HL-60 (cell line): Measurements from ENCODE around the gene ERBB4.

Experiments used
- DNase-seq, 2 experiments: peaks; one replicate each; pipeline ENCODE4 v3.0.0-alpha.2; 2010 to 2020; ENCODE audit warnings: low read depth in 1 of 2, low spot score in 1 of 2
- H3K27ac ChIP-seq: fragments of 250-450 bp; sonication (Bioruptor Pico); replicated peaks from 2 replicates; pipeline ENCODE4 v1.5.1; 2020; ENCODE audit warnings: mild to moderate bottlenecking, moderate library complexity
- H3K27me3 ChIP-seq: fragments of 250-450 bp; sonication (Bioruptor Pico); 2 replicates; pipeline ENCODE4 v1.5.1; 2021; ENCODE audit warnings: mild to moderate bottlenecking, moderate library complexity; ENCODE audit not compliant: insufficient read depth, poor library complexity, severe bottlenecking
- H3K4me3 ChIP-seq: replicated peaks from 2 replicates; pipeline ENCODE4 v1.5.1; 2011; ENCODE audit warnings: mild to moderate bottlenecking, control low read depth, low read length; ENCODE audit not compliant: insufficient read depth
- GABPA ChIP-seq: IDR thresholded peaks from 2 replicates; pipeline ENCODE4 v1.6.1; 2012; ENCODE audit warnings: low read depth
- POLR2AphosphoS5 ChIP-seq: IDR thresholded peaks from 2 replicates; pipeline ENCODE4 v1.6.1; 2012; ENCODE audit warnings: low read depth
- SPI1 ChIP-seq: IDR thresholded peaks from 2 replicates; pipeline ENCODE4 v1.6.1; 2012; ENCODE audit warnings: low read depth, mild to moderate bottlenecking, borderline replicate concordance
- TF ChIP-seq, protein P1 (sequence below): IDR thresholded peaks from one replicate; pipeline ENCODE4 v1.5.1; 2011; ENCODE audit warnings: low read length, control low read depth, inconsistent platforms; ENCODE audit not compliant: insufficient read depth
- TF ChIP-seq, protein P2 (sequence below): IDR thresholded peaks from 2 replicates; pipeline ENCODE4 v1.6.1; 2012; ENCODE audit warnings: low read depth; ENCODE audit not compliant: insufficient replicate concordance

Gene ERBB4

DNA sequence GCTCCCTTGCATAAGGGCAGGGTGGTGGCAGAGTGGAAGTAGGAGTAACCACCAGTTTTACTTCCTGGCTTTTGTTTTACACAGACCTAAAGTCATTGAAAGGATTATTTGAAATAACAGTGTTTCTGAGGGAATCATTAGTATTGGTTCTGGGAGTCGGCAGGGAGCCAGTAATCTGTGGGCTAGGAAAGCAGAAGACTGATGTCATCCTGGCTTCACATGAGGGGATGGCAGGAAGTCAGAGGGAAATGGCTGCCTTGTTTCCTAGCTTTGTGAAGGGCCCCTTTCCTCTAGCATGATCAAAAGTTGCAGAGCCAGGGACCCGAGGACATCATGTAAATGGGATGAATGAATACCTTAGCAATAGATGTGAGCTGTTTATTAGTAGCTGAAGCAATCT, 1189.6 kb downstream of the ERBB4 start:
- no peak for TF ChIP-seq POLR2AphosphoS5
- TF ChIP-seq SPI1 = no peak
- no peak for TF ChIP-seq GABPA
- TF ChIP-seq, protein P1, sequence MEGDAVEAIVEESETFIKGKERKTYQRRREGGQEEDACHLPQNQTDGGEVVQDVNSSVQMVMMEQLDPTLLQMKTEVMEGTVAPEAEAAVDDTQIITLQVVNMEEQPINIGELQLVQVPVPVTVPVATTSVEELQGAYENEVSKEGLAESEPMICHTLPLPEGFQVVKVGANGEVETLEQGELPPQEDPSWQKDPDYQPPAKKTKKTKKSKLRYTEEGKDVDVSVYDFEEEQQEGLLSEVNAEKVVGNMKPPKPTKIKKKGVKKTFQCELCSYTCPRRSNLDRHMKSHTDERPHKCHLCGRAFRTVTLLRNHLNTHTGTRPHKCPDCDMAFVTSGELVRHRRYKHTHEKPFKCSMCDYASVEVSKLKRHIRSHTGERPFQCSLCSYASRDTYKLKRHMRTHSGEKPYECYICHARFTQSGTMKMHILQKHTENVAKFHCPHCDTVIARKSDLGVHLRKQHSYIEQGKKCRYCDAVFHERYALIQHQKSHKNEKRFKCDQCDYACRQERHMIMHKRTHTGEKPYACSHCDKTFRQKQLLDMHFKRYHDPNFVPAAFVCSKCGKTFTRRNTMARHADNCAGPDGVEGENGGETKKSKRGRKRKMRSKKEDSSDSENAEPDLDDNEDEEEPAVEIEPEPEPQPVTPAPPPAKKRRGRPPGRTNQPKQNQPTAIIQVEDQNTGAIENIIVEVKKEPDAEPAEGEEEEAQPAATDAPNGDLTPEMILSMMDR = no peak
- TF ChIP-seq, protein P2, sequence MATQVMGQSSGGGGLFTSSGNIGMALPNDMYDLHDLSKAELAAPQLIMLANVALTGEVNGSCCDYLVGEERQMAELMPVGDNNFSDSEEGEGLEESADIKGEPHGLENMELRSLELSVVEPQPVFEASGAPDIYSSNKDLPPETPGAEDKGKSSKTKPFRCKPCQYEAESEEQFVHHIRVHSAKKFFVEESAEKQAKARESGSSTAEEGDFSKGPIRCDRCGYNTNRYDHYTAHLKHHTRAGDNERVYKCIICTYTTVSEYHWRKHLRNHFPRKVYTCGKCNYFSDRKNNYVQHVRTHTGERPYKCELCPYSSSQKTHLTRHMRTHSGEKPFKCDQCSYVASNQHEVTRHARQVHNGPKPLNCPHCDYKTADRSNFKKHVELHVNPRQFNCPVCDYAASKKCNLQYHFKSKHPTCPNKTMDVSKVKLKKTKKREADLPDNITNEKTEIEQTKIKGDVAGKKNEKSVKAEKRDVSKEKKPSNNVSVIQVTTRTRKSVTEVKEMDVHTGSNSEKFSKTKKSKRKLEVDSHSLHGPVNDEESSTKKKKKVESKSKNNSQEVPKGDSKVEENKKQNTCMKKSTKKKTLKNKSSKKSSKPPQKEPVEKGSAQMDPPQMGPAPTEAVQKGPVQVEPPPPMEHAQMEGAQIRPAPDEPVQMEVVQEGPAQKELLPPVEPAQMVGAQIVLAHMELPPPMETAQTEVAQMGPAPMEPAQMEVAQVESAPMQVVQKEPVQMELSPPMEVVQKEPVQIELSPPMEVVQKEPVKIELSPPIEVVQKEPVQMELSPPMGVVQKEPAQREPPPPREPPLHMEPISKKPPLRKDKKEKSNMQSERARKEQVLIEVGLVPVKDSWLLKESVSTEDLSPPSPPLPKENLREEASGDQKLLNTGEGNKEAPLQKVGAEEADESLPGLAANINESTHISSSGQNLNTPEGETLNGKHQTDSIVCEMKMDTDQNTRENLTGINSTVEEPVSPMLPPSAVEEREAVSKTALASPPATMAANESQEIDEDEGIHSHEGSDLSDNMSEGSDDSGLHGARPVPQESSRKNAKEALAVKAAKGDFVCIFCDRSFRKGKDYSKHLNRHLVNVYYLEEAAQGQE = no peak
- no peak overlapping the region for H3K4me3 ChIP-seq
- H3K27ac ChIP-seq = no peak overlapping the region
- H3K27me3 ChIP-seq = no peaks in the 10 kb centered on the region
- DNase-seq = no peak

DNA sequence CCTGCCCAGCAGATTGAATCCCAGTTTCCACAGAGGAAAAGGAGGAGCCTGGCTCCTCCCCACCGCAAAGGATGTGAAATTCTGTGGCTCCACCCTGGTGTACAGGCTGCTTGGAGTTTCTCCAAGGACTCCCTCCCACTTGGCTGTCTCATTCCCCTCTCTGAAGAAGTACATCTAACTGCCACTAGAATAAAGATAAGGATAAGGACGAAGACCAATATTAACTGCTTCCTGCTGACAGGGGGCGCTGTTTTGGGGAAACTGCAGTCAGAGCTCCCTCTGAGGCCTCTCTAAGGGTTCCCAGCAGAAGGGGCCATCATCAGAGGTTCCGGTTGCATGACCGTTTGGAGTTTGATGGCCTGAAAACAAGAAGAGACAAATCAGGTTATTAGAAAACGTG, 1191.3 kb downstream of the ERBB4 start:
- Histone ChIP-seq H3K27ac (no peak overlapping the region), H3K27me3 (no peaks in the 10 kb centered on the region), H3K4me3 (no peak overlapping the region)
- DNase-seq = no peak
- no peak for TF ChIP-seq GABPA
- no peak for TF ChIP-seq POLR2AphosphoS5
- TF ChIP-seq SPI1 = no peak
- TF ChIP-seq, protein P2 = no peak
- TF ChIP-seq, protein P1 = no peak

DNA sequence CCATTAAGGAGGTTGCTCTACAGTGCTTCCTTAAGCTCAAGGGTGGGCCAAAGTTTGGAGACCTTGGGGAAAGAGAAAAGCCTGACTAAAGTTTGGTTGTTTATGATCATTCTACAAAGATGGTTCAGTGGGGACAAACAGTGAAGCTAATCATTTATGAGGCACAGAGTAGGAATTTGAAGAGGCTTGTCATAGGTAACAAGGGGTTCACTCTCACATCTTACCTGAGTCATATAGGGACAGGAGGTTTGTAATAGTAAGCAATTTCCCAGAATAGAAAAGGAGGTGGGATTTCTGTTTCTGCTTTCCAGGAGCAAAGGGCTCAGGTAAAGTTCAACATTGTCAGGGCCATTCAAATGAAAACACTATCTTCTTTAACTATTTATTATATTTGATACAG, 1194.3 kb downstream of the ERBB4 start:
- Histone ChIP-seq H3K4me3 (no peak overlapping the region), H3K27me3 (no peaks in the 10 kb centered on the region), H3K27ac (no peak overlapping the region)
- no peak for DNase-seq
- TF ChIP-seq, protein P2 = no peak
- TF ChIP-seq, protein P1 = no peak
